ENCODE measurements around the gene INCA1. TPM values are rescaled to one million over a fixed set of nuclear protein-coding genes. Genes with fewer than 3 reads are reported as not detected.
A peak's percentile ranks its signal among the peaks of the same experiment; 100 is the strongest.

INCA1 gene
- total RNA-seq, 1 experiment from 2014 or later = 0.24 TPM

DNA sequence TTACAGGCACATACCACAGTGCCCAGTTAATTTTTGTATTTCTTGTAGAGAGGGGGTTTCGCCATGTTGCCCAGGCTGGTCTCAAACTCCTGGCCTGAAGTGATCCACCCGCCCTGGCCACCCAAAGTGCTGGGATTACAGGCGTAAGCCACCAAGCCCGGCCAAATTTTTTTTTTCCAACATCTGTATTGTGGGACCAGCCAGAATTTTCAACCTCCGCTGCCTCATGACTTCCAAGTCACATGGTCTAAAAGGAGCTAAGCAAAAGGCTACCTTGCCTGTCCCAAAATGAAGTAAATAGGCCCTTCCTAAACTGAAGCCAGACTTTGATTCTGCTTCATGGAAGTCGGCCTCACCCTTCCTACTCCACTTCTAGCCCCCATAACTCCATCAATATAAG, 25.5 kb downstream of the INCA1 start:
- no peak for DNase-seq (ENCODE audit: low read depth)

DNA sequence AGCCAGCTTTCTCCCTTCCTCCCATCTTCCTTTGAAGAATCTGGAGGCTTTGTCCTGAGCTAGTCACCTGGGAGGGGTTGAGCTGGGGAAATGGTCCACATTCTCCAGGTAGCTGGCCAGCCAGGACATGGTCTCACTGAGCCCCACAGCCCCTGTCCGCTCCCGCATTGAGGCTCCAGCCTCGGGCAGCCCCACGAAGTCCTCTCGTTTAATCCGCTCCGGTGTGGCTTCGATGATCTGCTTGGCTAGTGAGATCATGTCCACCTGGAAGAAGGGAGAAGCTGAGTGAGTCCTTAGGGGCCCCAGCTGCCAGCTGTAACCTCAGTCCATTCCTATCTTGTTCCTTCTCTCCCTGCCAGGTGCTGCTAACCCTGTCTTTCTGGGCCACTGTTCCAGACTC, 27.0 kb downstream of the INCA1 start:
- no peak for DNase-seq (ENCODE audit: low read depth)

DNA sequence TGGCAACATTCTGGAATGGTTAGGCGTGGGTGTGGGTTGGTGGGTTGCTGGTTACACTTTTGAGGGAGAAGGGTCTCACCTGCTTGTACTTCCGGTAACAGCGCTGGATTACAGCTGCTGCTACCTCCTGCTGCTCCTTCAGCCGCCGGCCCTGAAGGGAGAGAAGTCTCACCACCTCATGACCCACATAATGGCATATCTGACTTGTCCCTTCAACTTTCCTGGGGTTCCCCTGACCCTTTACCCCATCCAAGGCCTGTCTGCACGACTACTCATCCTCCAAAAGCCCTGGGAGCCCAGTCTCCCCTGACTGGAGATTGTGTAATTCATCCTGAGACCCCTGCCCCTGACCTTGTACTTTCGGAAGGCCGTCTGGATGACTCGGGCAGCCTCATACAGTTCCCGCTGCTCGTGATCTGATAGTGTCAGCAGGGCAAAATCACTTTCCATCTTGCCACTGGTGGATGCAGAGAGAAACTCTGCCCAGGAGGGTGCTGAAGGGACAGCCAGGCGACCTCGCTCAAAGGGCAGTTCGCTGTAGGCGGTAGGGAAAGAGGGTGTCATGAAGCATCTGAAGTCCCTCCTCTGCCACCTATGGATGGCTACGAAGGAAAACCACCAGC, 27.7 kb downstream of the INCA1 start:
- no peak for DNase-seq (ENCODE audit: low read depth)

DNA sequence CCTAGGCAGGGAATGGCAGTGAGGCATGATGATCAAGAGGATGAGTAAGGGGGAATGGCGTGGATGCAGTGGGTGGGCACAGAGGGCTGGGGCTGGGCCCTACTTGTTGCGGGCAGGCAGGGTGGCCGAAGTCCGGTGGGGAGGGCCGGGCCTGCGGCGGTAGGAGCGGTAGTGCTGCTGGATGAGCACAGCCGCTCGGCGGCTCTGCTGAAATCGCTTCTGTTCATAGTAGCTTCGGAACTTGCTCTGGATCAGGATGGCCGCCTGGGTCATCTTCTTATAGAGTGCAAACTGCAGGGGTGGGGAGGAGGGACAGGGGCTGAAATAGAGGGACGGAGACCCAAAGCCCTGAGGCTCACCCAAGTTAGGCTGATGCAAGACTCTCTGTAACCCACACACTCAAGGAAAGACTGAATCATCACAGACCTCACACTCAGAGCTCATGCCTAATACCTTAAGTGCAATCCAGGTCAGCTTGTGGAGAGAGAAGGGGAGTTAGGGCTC, 28.2 kb downstream of the INCA1 start:
- peak; percentile 87 for DNase-seq (ENCODE audit: low read depth)

DNA sequence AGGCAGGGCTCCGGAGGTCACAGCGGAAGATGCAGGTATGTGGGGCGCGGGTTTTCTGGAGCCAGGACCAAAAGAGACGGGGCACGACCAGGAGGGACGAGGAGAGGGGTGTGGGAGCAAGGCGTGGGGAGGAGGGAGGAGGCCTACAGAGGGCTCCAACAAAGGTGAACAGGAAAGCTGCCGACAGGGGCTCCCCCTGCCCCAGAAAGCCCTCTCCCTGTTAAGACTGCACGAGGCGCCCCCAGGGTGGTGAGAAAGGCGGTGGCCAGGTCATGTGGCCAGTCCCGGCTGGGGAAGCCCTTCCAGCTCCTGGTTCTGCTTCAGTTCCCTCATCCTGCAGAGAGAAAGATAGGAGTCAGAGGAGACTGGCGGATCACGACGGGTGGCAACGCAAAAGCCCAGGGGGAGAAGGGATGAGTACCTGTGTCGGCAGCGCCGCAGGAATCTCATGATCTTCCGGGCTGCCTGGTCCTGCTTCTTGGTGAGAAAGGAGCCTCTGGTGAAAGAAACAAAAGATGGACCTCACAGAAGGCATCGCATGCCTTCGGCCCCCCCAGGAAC, 28.8 kb downstream of the INCA1 start:
- no peak for DNase-seq (ENCODE audit: low read depth)

DNA sequence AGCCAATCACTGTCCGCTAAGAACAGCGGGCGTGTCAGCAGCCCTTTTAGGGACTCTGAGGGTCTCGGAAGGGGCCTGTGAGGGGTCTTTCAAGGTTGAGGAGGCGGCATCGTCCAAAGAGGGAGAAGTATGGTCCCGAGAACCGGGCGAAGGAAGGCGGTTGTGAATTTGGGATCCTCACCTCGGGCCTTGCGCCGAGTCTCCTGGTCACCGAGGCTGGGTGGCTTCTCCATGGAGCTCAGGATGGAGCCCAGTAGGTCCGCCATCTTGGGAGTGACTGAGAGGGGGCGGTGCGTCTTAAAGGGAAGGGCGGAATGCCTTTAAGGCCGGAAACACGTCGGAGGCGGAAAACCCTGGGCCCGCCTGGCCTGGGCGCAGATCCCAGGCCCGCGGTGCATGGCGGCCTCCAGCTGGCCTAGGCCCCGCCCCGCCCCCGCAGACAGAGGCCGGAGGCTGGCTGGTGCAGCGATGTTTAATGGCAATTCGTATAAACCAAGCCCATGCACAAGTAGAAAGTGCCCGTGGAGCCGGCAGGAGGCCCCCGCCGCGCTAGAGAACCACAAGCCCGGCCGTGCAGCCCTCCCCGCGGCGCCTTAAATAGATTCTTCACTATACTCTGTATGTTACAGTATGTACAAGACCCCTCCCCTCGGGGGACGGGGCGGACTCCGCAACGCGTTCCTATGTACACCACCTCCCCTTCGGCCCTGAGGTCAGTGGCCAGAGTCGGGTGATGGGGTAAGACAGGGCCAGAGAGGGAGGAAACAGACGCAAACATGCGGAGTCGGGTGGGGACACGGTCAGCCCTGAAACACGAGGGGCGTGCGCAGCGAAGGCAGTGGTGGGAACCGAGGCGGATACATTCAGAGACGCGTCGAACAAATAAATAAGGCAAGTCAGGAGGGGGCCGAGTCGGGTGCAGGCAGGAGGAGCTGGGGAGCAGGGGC, 29.5 kb downstream of the INCA1 start, which contains the start of gene SPAG7:
Gene SPAG7 (minus strand): TSS at position 279 of the 947 bp plus-strand sequence. CDS start 13 bp downstream, at position 266.
- peak; percentile 92 for DNase-seq (ENCODE audit: low read depth)

DNA sequence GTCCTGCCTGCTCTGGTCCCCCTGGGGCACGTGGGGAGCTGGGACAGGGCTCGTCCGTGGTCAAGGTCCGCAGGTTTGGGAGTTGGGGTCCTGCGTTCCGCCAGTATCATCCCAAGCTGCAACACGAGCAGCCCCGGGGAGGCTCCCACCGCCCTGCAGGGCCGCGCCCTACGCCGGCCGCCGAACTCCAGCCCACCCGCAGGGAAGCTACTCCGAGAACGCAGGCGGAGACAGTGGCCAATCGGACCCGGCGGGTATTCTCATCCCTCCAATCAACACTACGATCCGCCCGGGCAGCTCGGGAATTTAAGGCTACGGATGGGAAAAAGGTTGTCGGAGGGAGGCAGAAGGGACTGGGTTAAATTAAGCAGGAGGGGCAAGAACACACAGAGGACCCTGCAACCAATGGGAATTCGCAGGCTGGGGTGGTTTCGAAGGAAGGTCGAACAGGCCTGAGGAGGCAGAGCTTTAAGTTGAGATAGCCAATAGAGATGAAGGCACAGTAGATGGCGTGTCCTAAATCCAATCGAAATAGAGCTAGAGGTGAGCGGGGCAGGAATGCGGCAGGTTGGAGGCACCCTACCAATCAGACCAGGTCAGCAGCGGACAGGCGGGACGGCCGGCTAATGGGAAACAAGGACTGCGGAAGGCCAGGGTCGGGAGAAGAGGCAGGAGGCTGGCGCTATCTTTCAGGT, 30.3 kb downstream of the INCA1 start:
- peak; percentile 99 for DNase-seq (ENCODE audit: low read depth)

DNA sequence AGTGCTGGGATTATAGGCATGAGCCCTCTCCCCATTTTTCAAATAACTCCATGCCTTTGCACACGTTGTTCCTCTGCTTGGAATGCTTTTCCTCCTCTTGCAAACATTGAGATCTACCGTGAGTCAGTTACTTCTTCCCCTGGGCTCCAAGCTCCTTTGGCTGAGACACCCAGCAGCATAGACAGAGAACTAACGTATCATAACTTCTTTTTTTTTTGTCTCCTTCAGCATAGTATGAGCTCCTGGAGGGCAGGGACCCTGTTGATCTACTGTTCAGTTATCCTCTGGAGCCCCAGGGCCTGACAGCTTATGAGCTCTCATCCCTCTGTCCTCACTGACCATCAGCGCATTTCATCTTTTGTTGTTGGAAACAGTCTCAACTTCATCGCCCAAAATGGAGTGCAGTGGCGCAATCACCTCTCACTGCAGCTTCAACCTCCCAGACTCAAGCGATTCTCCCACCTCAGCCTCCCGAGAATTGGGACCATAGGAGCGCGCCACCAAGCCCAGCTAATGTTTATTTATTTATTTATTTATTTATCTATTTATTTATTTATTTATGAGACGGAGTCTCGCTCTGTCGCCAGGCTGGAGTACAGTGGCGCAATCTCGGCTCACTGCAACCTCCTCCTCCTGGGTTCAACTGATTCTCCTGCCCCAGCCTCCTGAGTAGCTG, 31.9 kb downstream of the INCA1 start:
- DNase-seq (ENCODE audit: low read depth) = no peak

DNA sequence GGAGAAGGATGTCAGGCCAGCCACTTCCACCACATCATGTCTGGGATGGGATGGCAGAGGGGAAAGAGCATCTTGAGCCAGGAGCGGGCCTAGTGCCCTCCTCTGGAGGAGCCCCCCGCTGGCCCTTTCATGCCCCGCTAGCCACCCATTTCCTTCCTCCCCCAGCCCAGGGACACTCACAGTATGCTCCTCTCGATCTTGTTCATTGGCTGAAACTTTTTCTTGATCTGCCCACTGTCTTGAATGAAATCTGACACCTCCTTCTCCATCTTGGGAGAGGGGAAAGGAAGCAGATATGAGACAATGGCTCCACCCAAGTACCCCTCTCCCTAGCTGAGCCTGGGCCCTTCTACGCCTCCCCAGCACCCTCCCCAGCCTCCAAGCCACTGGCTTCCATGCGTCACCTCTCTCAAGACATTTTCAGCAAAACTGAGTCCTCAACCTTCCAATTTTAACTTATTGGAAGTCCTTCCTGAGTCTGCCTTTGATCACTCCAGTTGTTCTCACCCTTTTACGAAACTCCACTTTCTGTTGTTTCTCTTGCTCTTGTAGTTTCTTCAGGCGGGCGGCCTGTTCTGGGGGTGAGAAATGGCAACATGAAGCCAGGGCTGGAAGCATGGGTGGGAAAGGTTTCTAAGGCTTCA, 36.9 kb downstream of the INCA1 start:
- DNase-seq (ENCODE audit: low read depth) = no peak

DNA sequence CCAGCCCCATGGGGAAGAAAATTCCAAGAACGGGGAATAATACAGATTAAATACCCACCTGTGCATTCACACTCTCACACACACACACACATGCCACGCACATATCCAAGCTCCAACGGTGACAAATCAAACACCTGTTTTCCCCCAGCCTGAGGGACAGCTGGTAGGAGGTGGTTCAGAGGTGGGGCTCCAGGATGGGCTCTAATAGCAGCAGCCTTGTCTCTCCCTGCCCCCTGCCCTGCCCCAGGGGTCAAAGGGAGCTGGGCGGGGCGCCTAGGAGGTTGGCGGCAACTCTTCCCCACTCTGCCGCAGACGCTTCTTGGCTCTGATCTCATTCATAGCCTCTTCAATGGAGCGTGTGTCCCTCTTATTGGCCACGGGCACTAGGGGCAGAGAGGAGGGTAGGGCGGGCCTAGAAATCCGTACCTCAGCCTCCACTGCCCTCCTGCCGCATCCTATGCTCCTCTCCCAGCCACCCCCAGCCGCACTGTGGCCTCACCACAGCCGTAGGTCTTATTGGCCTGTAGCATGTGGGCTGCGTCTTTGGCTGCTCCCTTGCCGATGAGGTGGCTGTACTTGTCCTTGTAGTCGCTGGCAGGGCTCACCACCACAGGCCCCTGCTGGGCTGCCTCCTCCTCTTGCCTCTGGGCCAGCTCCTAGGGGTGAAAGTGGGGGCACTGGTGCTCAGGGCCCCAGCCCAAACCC, 37.9 kb downstream of the INCA1 start:
- no peak for DNase-seq (ENCODE audit: low read depth)

DNA sequence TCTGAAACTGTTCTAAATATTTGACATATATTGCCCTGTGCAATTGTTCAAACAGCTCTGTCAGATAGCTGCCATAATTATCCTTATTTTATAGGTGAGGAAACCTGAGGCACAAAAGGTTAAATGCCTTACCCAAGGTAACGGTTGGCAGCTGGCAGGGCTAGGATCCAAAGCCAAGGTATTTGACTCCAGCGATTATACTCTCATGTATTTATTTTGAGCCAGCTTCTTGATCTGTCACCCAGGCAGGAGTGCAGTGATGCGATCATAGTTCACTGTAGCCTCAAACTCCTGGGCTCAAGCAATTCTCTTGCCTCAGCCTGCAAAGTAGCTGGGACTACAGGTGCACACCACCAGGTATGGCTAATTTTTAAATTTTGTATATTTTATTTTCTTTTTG, 39.2 kb downstream of the INCA1 start:
- no peak for DNase-seq (ENCODE audit: low read depth)

DNA sequence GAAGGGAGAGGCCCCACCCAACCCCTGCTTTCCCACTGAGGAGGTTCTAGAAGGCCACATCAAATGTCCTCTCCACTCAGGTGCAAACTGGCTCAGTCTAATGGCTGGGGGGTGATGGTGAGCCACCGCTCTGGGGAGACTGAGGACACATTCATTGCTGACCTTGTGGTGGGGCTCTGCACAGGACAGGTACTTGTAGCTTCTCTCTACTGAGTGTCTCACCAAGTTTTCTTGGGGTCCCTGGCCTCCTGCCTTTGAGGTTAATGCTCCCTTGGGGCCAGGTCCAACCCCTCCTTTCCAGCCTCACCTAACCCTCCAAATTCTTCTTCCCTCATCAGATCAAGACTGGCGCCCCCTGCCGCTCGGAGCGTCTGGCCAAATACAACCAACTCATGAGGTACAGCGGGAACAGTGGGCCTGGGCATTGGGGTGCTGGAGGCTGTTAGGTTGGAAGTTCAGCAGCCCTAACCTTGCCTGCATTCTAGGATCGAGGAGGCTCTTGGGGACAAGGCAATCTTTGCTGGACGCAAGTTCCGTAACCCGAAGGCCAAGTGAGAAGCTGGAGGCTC, 40.7 kb downstream of the INCA1 start:
- DNase-seq (ENCODE audit: low read depth) = no peak

DNA sequence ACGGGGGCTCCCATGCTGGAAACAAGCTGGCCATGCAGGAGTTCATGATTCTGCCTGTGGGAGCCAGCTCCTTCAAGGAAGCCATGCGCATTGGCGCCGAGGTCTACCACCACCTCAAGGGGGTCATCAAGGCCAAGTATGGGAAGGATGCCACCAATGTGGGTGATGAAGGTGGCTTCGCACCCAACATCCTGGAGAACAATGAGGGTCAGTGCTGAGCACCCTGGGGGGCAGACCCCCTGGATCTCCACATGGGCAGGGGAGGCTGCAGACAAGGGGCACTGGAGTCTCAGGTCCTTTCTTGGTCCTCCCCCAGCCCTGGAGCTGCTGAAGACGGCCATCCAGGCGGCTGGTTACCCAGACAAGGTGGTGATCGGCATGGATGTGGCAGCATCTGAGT, 42.2 kb downstream of the INCA1 start:
- no peak for DNase-seq (ENCODE audit: low read depth)

DNA sequence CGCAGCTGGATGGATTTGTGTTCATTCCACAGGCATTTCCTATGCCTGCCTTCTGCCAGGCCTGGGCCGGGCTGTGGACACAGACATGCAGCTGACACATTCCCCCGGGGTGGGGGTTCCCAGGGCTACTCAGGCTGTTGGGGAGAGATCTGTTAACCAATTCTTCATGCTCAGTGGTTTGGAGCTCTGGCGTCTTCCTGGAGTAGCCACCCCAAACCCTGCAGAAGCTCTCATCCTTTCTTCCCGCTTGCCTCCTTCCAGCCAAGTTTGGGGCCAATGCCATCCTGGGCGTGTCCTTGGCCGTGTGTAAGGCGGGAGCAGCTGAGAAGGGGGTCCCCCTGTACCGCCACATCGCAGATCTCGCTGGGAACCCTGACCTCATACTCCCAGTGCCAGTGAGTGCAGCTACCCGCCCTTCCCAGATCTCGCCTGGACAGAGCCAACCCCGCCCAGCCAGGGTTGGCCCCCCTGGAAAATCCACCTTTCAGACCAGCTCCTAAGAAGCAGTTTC, 43.8 kb downstream of the INCA1 start:
- DNase-seq (ENCODE audit: low read depth) = no peak

DNA sequence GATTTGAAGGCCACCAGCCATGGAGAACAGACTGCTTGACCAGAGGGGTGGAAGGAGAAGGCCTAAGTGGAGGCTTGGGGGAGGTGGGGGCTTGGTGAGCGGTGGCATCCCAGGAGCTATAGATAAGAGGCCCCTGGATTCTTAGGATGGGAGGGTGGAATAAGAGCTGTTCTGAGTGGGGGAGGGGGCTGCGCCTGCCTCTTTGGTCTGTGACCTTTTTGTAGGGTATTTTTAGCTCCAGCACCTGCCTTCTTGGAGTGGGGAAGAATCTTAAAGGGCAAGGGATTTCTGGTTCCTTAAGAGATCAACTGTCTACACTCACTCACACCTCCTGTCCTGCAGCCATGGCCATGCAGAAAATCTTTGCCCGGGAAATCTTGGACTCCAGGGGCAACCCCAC, 45.8 kb downstream of the INCA1 start:
- no peak for DNase-seq (ENCODE audit: low read depth)

DNA sequence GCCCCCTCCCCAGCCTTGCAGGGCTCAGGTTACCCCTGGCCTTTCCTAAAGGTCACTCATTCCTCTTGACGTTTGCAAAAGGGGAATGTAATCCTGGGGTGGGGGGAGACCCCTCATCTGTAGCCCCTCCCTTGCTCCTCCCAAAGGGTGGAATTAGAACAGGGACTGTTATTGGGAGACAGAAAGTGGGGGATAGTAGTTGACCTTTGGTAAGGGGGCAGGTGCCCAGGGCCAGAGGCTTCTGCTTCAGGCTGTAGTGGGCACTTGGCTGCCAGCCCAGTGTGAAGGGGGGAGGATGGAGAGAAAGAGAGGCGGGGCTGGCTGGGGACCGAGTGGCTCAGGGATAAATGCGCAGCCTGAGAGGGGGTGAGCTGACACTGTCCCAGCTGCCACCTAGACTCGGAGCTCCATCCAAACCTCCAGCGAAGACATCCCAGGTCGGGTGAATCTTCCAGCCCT, 46.5 kb downstream of the INCA1 start, which contains the start of gene ENO3:
Gene ENO3 (plus strand): TSS at position 374 of the 459 bp plus-strand sequence. CDS start 711 bp downstream, outside the sequence.
- no peak for DNase-seq (ENCODE audit: low read depth)

DNA sequence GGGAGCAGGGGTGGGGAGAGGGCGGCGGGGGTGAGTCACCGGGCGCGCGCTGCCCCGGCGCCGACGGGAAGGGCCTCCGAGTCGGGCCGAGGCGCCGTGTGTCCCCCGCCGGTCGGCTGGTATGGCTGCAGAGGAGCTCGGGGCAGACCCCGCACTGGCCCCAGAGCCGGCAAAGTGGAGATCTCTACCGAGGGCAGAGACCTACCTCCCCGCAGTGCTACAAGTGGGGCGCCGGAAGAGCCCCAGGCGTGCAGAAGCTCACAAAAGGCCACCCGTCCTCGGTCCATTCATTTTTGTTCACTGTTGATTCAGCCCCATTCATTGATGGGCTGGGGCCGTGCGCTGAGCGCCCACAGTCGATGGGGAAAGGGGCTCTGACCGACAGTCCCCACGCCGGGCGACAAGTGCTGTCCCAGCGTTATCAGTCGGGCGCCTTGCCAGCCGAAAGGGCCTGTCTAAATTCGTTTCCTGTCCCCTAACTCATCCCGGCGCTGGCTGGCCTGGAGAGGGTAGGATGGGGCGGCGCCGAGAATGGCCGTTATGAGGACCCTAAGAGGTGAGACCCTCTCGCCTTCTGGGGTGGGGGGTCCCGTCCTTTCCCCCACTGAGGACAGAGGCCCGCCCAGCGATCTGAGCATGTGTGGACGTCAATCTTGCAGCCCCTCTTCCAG, 47.1 kb downstream of the INCA1 start:
- no peak for DNase-seq (ENCODE audit: low read depth)

DNA sequence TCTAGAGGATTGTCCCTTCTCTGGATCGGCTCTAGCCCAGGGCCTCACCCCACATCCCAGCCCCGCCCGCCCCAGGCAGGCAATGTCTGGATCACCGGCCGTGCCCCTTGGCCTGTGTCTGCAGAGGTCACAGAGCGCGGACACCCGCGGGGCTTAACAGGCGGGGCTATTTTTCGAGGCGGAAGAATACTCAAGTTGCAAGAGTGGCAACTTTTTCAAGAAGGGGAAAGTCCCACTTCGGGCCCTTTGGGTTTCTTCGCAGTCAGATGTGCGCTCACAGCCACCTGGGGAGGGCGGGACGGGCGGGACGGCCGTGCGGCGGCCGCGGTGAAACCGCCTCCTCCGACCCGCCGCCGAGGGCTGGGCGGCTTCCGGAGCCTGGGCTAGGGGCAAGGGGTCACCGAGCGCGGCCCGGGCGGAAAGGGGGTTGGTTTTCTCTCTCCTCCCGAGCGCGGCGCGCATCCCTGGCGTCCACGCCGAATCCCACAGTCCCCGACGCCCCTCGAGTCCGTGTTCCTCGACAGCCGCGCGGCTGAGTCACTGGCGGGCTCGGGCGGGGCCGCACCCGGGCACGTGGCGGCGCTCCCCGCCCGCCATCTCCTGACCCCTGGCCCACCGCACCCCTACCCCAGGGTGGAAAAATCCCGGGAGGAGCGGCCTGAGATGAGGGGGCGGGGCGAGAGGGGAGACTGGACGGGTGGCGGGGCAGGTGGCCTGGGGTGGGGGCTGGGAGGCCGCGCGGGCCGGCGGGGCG, 47.8 kb downstream of the INCA1 start:
- peak; percentile 79 for DNase-seq (ENCODE audit: low read depth)
